H7 (cell line): ENCODE measurements around the gene UBXN7. TPM values are rescaled to one million over a fixed set of nuclear protein-coding genes. Genes with fewer than 3 reads are reported as not detected.
"Not testable (repeated sequence)": the region's sequence is repeated elsewhere in the genome, so short reads cannot be mapped to it uniquely, and the experiment has no call there.

ENCODE experiments used
- DNase-seq: peaks from one replicate; pipeline ENCODE4 v3.0.0; 2012
- H3K27me3 ChIP-seq: 2 replicates; pipeline ENCODE4 v1.6.0; 2011; ENCODE audit warnings: mild to moderate bottlenecking, low read length; ENCODE audit not compliant: control insufficient read depth, insufficient read depth
- H3K36me3 ChIP-seq: replicated peaks from 2 replicates; pipeline ENCODE4 v1.5.1; 2011; ENCODE audit warnings: low read length; ENCODE audit not compliant: control insufficient read depth, insufficient read depth
- H3K4me3 ChIP-seq: 2 replicates; pipeline ENCODE4 v1.5.1; 2011; ENCODE audit warnings: low read depth, mild to moderate bottlenecking, control low read depth, low read length, moderate library complexity; ENCODE audit not compliant: insufficient read depth
- total RNA-seq: library from RNA; depleted of rRNA; stranded (reverse); fragments of >200 nt; shearing (Covaris generic); gene quantifications from 2 replicates; pipeline ENCODE4 v1.2.3, GENCODE V29; 2014; rRNA removed

UBXN7 gene, protein sequence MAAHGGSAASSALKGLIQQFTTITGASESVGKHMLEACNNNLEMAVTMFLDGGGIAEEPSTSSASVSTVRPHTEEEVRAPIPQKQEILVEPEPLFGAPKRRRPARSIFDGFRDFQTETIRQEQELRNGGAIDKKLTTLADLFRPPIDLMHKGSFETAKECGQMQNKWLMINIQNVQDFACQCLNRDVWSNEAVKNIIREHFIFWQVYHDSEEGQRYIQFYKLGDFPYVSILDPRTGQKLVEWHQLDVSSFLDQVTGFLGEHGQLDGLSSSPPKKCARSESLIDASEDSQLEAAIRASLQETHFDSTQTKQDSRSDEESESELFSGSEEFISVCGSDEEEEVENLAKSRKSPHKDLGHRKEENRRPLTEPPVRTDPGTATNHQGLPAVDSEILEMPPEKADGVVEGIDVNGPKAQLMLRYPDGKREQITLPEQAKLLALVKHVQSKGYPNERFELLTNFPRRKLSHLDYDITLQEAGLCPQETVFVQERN
- 14.4 and 23.2 TPM in 2 replicates for total RNA-seq

DNA sequence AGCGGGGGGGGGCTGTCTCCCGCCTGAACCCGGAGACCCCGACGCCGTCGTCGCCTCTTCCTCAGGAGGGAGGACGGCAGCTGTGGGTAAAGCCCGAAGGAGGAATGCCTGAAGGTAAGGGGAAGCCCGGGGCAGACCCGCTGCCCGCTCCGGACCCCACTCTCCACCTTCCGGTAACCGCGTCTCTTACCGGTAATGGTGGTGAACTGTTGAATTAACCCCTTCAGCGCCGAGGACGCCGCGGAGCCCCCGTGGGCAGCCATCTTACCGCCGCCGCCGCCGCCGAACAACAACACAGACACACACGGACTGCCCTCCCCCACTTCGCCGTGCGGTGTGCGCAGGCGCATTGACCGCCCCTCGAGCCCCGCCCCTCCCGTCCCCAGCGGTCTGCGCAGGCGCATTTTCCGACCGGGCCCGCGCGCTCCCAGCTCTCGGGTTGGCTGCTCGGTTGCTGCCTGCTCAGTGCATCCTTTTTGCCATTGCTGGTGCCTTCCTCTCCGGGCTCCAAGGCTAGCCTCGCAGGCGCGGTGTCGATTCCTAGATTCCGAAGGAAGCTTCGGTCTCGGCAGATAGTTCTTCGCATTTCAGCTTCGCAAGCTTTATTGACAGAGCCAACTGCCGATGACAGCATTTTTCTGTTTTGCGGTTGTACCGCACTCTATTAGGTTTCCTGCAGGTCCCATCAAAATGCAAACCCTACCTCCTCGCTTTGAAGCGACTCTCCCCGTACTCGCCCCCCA lies at the start of gene UBXN7:
TSS of gene UBXN7 (minus strand) at position 291 of the 743 bp plus-strand sequence. CDS start at position 263, 28 bp downstream.
- DNase-seq: peak; percentile 100
- no peaks in the 10 kb centered on the region for H3K27me3 ChIP-seq
- peak within 1 kb of the TSS; percentile 94 for H3K4me3 ChIP-seq
- no peaks in the 10 kb centered on the region; the same call in 1 of the 2 replicates for H3K36me3 ChIP-seq

- DNase-seq: no peak
- Histone ChIP-seq H3K4me3 (no peak overlapping the region), H3K27me3 (no peaks in the 10 kb centered on the region), H3K36me3 (peaks cover 22% of the 10 kb centered on the region)
Measured at GRCh38 chr3:196477678-196478077, 45.5 kb upstream of the UBXN7 start.

- Histone ChIP-seq H3K27me3 (no peaks in the 10 kb centered on the region), H3K36me3 (peaks cover 20% of the 10 kb centered on the region), H3K4me3 (no peak overlapping the region)
- no peak for DNase-seq
Measured at GRCh38 chr3:196472286-196472685, 40.1 kb upstream of the UBXN7 start.

- no peak for DNase-seq
- H3K36me3 ChIP-seq: peaks cover 19% of the 10 kb centered on the region
- no peaks in the 10 kb centered on the region for H3K27me3 ChIP-seq
- H3K4me3 ChIP-seq: no peak overlapping the region
Measured at GRCh38 chr3:196471551-196471950, 39.3 kb upstream of the UBXN7 start.

GRCh38 chr3:196470182-196470581 lies 38.0 kb upstream of the UBXN7 start:
- peaks cover 19% of the 10 kb centered on the region for H3K36me3 ChIP-seq
- not testable (repeated sequence) for H3K4me3 ChIP-seq, DNase-seq, H3K27me3 ChIP-seq

- H3K27me3 ChIP-seq: no peaks in the 10 kb centered on the region
- DNase-seq: no peak
- H3K4me3 ChIP-seq: no peak overlapping the region
- H3K36me3 ChIP-seq: no peaks in the 10 kb centered on the region
Measured at GRCh38 chr3:196463804-196464203, 31.6 kb upstream of the UBXN7 start.

DNA sequence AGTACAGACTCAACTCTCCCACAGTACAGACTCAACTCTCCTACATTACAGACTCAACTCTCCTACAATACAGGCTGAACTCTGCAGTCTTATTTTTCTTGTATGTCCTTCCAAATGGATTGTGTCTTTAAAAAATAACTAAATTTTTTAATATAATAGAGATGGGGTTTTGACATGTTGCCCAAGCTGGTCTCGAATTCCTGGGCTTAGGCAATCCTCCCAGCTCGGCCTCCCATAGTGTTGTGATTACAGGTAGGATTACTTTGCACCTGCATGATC lies 31.2 kb upstream of the UBXN7 start:
- no peak for DNase-seq
- H3K36me3 ChIP-seq: no peaks in the 10 kb centered on the region

DNA sequence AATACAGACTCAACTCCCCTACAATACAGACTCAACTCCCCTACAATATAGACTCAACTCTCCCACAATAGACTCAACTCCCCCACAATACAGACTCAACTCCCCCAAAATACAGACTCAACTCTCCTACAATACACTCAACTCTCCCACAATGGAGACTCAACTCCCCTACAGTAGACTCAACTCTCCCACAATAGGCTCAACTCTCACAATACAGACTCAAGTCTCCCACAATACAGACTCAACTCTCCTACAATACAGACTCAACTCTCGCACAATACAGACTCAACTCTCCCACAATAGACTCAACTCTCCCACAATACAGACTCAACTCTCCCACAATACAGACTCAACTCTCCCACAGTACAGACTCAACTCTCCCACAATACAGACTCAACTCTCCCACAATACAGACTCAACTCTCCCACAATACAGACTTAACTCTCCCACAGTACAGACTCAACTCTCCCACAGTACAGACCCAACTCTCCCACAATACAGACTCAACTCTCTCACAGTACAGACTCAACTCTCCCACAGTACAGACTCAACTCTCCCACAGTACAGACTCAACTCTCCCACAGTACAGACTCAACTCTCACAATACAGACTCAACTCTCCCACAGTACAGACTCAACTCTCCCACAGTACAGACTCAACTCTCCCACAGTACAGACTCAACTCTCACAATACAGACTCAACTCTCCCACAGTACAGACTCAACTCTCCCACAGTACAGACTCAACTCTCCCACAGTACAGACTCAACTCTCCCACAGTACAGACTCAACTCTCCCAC lies 30.7 kb upstream of the UBXN7 start:
- H3K27me3 ChIP-seq, H3K4me3 ChIP-seq, DNase-seq, H3K36me3 ChIP-seq: not testable (repeated sequence)

More for the DNA sequence above, 31.2 kb upstream of the UBXN7 start:
- H3K27me3 ChIP-seq: no peaks in the 10 kb centered on the region
- no peak overlapping the region for H3K4me3 ChIP-seq

- H3K4me3 ChIP-seq: no peak overlapping the region
- DNase-seq: no peak
- no peaks in the 10 kb centered on the region for H3K27me3 ChIP-seq
- no peaks in the 10 kb centered on the region for H3K36me3 ChIP-seq
Measured at GRCh38 chr3:196458063-196458462, 25.8 kb upstream of the UBXN7 start.

DNA sequence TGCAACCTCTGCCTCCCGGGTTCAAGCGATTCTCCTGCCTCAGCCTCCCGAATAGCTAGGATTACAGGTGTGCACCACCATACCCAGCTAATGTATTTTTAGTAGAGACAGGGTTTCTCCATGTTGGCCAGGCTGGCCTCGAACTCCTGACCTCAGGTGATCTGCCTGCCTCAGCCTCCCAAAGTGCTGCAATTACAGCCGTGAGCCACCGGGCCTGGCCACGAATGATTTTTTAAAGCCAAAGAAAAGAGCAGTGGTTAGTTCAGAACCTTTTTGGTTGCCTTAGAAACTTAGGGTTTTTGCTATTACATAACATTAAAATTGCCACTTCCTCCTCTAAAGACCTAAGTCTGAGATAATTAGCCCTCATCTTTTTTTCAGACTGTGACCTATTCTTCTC lies 25.2 kb upstream of the UBXN7 start:
- not testable (repeated sequence) for H3K27me3 ChIP-seq, DNase-seq, H3K4me3 ChIP-seq, H3K36me3 ChIP-seq

- no peak overlapping the region for H3K4me3 ChIP-seq
- no peaks in the 10 kb centered on the region for H3K27me3 ChIP-seq
- no peaks in the 10 kb centered on the region for H3K36me3 ChIP-seq
- DNase-seq: no peak
Measured at GRCh38 chr3:196454935-196455334, 22.7 kb upstream of the UBXN7 start.

DNA sequence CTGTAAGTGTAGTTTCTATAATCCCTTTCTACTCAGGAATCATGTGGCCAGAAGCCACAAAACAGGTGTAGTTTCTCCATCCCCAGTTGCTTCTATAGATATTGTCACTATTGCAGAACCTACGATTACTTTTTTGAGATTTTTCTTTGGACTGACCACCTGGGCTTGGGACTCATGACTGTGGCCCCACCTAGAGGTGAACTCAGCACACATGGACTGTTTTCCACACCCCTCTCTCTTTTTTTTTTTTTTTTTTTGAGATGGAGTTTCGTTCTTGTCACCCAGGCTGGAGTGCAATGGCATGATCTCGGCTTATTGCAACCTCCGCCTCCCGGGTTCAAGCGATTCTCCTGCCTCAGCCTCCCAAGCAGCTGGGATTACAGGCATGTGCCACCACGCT lies 13.2 kb upstream of the UBXN7 start:
- H3K4me3 ChIP-seq, H3K36me3 ChIP-seq: not testable (repeated sequence)
- DNase-seq: peak; percentile 59

GRCh38 chr3:196444500-196444894 lies 12.3 kb upstream of the UBXN7 start:
- Histone ChIP-seq H3K36me3 (no peaks in the 10 kb centered on the region), H3K27me3 (no peaks in the 10 kb centered on the region), H3K4me3 (no peak overlapping the region)
- DNase-seq: no peak

More for the DNA sequence above, 13.2 kb upstream of the UBXN7 start:
- H3K27me3 ChIP-seq: not testable (repeated sequence)

- H3K4me3 ChIP-seq: no peak overlapping the region
- H3K27me3 ChIP-seq: no peaks in the 10 kb centered on the region
- no peak for DNase-seq
- no peaks in the 10 kb centered on the region for H3K36me3 ChIP-seq
Measured at GRCh38 chr3:196440696-196441095, 8.5 kb upstream of the UBXN7 start.
